Measurements from ENCODE around the gene GPR37.

Gene GPR37

DNA sequence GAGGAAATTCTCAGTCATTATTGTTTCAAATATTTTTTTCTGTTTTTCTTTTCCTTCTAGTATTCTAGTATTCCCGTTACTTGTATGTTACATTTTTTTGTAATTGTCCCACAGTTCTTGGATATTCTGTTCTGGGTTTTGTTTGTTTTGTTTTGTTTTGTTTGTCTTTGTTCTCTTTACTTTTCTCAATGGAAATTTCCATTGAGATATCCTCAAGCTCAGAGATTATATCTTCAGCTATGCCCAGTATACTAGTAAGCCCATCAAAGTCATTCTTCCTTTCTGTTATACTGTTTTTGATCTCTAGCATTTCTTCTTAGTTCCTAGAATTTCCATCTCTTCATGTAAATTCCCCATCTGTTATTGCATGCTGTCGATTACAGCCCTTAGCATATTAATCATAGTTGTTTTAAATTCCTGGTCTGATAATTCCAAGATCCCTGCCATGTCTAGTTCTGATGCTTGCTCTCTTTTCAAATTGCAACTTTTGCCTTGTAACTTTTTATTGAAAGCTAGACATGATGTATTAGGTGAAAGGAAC is 27.8 kb downstream of the GPR37 start:
- no peak overlapping the region for H3K4ac ChIP-seq (ENCODE audit: low read depth, low read length)
- H2BK15ac ChIP-seq (replicated peaks; ENCODE audit: low read depth): peak overlapping the region; percentile 74
- H2BK5ac ChIP-seq (ENCODE audit: low read length): peak overlapping the region; percentile 16
- H4K5ac ChIP-seq (ENCODE audit: low read length): no peak overlapping the region
- no peaks in the 10 kb centered on the region for H3K27me3 ChIP-seq (ENCODE audit: insufficient read depth, low read length, poor library complexity)
- H3K36me3 ChIP-seq (ENCODE audit: control insufficient read depth, insufficient read depth, low read length): no peaks in the 10 kb centered on the region
- H3K56ac ChIP-seq (ENCODE audit: low read length): no peak overlapping the region
- no peak for DNase-seq
- peak overlapping the region; percentile 57 for H3K27ac ChIP-seq (ENCODE audit: low read depth, low read length)
- no peak overlapping the region for H3K4me3 ChIP-seq (ENCODE audit: low read length)
- no CpG with 5 or more reads among the region's 2 CpGs for WGBS (ENCODE audit: extremely low coverage, insufficient coverage, low lambda C conversion rate)
- no peak overlapping the region for H3K4me2 ChIP-seq (ENCODE audit: low read length)
- H4K8ac ChIP-seq (ENCODE audit: low read depth, low read length): no peak overlapping the region
- H3K4me1 ChIP-seq (ENCODE audit: control insufficient read depth, low read depth, low read length): peaks cover 5% of the 10 kb centered on the region
- no peak overlapping the region for H3K23ac ChIP-seq (ENCODE audit: low read length)
- no peak overlapping the region for H2BK120ac ChIP-seq (ENCODE audit: low read depth, low read length)
- no peaks in the 10 kb centered on the region for H3K79me2 ChIP-seq (ENCODE audit: control insufficient read depth, insufficient read depth, low read length)
- H3K79me1 ChIP-seq (ENCODE audit: low read length): no peaks in the 10 kb centered on the region
- H3K18ac ChIP-seq (ENCODE audit: low read length): peak overlapping the region; percentile 87
- H2AK5ac ChIP-seq (ENCODE audit: low read length): no peak overlapping the region
- H3K9ac ChIP-seq (ENCODE audit: low read length): no peak overlapping the region

DNA sequence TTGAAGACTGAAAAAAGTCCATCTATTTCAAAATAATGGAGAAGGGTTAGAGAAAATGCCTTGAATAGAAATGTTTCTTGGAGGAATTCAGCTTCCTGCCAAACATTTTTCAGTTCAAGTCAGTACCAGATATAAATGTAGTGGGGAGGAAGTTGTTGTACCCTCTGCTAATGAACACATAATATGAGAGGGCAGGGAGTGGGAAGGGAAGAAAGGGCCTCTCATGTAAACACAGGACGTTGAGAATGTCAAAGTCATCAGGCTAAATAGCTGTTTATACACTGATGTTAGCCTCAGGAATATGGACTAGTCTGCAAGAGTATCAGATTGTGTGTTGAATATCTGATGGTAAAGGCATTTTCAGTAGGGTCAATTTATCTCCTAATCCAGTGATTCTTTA is 37.0 kb downstream of the GPR37 start:
- H3K27me3 ChIP-seq (ENCODE audit: insufficient read depth, low read length, poor library complexity): no peaks in the 10 kb centered on the region
- no peak overlapping the region for H3K4me3 ChIP-seq (ENCODE audit: low read length)
- no peak overlapping the region for H4K5ac ChIP-seq (ENCODE audit: low read length)
- H2BK15ac ChIP-seq (replicated peaks; ENCODE audit: low read depth): no peak overlapping the region
- H3K56ac ChIP-seq (ENCODE audit: low read length): peak overlapping the region; percentile 22
- H3K79me2 ChIP-seq (ENCODE audit: control insufficient read depth, insufficient read depth, low read length): no peaks in the 10 kb centered on the region
- peaks cover 1% of the 10 kb centered on the region for H3K36me3 ChIP-seq (ENCODE audit: control insufficient read depth, insufficient read depth, low read length)
- DNase-seq: no peak
- no peak overlapping the region for H3K4me2 ChIP-seq (ENCODE audit: low read length)
- H2BK5ac ChIP-seq (ENCODE audit: low read length): peak overlapping the region; percentile 39
- H3K27ac ChIP-seq (ENCODE audit: low read depth, low read length): no peak overlapping the region
- no peak overlapping the region for H3K18ac ChIP-seq (ENCODE audit: low read length)
- H2BK120ac ChIP-seq (ENCODE audit: low read depth, low read length): no peak overlapping the region
- no peak overlapping the region for H4K8ac ChIP-seq (ENCODE audit: low read depth, low read length)
- H3K23ac ChIP-seq (ENCODE audit: low read length): no peak overlapping the region
- H3K79me1 ChIP-seq (ENCODE audit: low read length): no peaks in the 10 kb centered on the region
- WGBS (ENCODE audit: extremely low coverage, insufficient coverage, low lambda C conversion rate): no CpG with 5 or more reads among the region's 1 CpG
- peak overlapping the region; percentile 64 for H2AK5ac ChIP-seq (ENCODE audit: low read length)
- no peaks in the 10 kb centered on the region for H3K4me1 ChIP-seq (ENCODE audit: control insufficient read depth, low read depth, low read length)
- no peak overlapping the region for H3K4ac ChIP-seq (ENCODE audit: low read depth, low read length)
- H3K9ac ChIP-seq (ENCODE audit: low read length): no peak overlapping the region

DNA sequence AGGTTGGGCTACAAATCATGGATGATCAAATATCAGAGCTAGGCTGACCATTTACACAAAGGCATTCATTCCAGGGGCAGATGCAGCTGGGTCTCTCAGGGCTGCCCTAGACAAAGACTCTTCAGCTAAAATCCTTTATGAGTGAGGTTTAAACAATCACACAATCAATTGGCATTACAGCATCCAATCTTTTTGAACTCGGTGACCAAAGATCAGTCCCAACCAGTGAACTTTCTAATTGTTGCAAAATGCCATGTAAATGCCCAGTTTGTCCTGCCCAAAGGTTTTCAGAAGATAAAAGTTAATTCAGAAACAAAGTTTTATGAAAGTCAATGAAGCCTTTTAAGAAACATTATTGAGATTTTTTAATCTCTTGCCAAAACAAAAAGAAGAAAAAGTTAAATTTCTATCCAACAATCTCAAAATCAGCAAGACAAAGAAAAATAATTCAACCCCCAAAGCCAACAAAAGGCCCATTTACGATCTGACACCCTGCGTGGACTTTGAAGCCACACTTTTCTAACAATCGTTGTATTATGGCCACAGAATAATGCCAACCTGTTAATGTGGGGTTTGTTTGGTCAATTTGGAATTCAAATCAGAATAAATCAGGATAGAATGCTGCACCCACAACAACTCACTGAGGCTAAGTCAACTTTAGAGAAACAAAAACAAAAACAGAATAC is 40.9 kb downstream of the GPR37 start:
- Histone ChIP-seq H2BK5ac (ENCODE audit: low read length) (no peak overlapping the region), H3K27me3 (ENCODE audit: insufficient read depth, low read length, poor library complexity) (no peaks in the 10 kb centered on the region), H3K4ac (ENCODE audit: low read depth, low read length) (no peak overlapping the region), H3K56ac (ENCODE audit: low read length) (no peak overlapping the region), H3K79me2 (ENCODE audit: control insufficient read depth, insufficient read depth, low read length) (no peaks in the 10 kb centered on the region), H2BK120ac (ENCODE audit: low read depth, low read length) (no peak overlapping the region), H3K79me1 (ENCODE audit: low read length) (no peaks in the 10 kb centered on the region), H3K4me1 (ENCODE audit: control insufficient read depth, low read depth, low read length) (no peaks in the 10 kb centered on the region), H4K5ac (ENCODE audit: low read length) (no peak overlapping the region), H4K8ac (ENCODE audit: low read depth, low read length) (no peak overlapping the region), H3K23ac (ENCODE audit: low read length) (no peak overlapping the region), H3K4me3 (ENCODE audit: low read length) (no peak overlapping the region), H2BK15ac (replicated peaks; ENCODE audit: low read depth) (no peak overlapping the region), H3K27ac (ENCODE audit: low read depth, low read length) (no peak overlapping the region), H3K9ac (ENCODE audit: low read length) (no peak overlapping the region), H3K36me3 (ENCODE audit: control insufficient read depth, insufficient read depth, low read length) (peaks cover 1% of the 10 kb centered on the region), H3K4me2 (ENCODE audit: low read length) (no peak overlapping the region), H3K18ac (ENCODE audit: low read length) (peak overlapping the region; percentile 22), H2AK5ac (ENCODE audit: low read length) (no peak overlapping the region)
- DNase-seq: no peak
- WGBS (ENCODE audit: extremely low coverage, insufficient coverage, low lambda C conversion rate): no CpG with 5 or more reads among the region's 4 CpGs

DNA sequence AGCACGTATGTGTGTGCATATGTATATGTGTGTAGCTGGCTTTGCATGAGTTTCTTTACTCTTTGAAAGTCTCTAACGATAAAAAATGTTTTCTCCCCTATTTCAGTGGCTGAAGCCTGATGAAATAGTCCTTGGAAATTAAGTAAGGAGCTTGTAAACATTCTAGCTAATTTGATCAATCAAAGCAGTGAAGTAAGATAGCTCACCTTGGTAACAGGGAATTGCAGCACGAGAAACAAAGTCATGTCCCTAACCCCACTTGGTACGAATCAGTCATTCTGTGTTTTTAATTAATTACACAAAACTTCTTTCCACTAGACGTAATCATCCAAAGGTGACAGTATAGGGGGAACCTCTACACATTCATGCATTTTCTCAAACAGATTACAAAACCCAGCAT is 41.5 kb downstream of the GPR37 start:
- H3K4me2 ChIP-seq (ENCODE audit: low read length): no peak overlapping the region
- WGBS (ENCODE audit: extremely low coverage, insufficient coverage, low lambda C conversion rate): no CpG with 5 or more reads among the region's 5 CpGs
- no peak overlapping the region for H2AK5ac ChIP-seq (ENCODE audit: low read length)
- no peak overlapping the region for H2BK120ac ChIP-seq (ENCODE audit: low read depth, low read length)
- no peak overlapping the region for H3K4me3 ChIP-seq (ENCODE audit: low read length)
- H3K23ac ChIP-seq (ENCODE audit: low read length): no peak overlapping the region
- no peaks in the 10 kb centered on the region for H3K79me2 ChIP-seq (ENCODE audit: control insufficient read depth, insufficient read depth, low read length)
- H3K56ac ChIP-seq (ENCODE audit: low read length): no peak overlapping the region
- no peak overlapping the region for H3K4ac ChIP-seq (ENCODE audit: low read depth, low read length)
- H3K79me1 ChIP-seq (ENCODE audit: low read length): no peaks in the 10 kb centered on the region
- no peak overlapping the region for H3K18ac ChIP-seq (ENCODE audit: low read length)
- H4K8ac ChIP-seq (ENCODE audit: low read depth, low read length): no peak overlapping the region
- H2BK5ac ChIP-seq (ENCODE audit: low read length): no peak overlapping the region
- H3K27ac ChIP-seq (ENCODE audit: low read depth, low read length): no peak overlapping the region
- no peaks in the 10 kb centered on the region for H3K4me1 ChIP-seq (ENCODE audit: control insufficient read depth, low read depth, low read length)
- H2BK15ac ChIP-seq (replicated peaks; ENCODE audit: low read depth): peak overlapping the region; percentile 45
- peaks cover 1% of the 10 kb centered on the region for H3K36me3 ChIP-seq (ENCODE audit: control insufficient read depth, insufficient read depth, low read length)
- no peaks in the 10 kb centered on the region for H3K27me3 ChIP-seq (ENCODE audit: insufficient read depth, low read length, poor library complexity)
- no peak overlapping the region for H3K9ac ChIP-seq (ENCODE audit: low read length)
- DNase-seq: no peak
- H4K5ac ChIP-seq (ENCODE audit: low read length): no peak overlapping the region

DNA sequence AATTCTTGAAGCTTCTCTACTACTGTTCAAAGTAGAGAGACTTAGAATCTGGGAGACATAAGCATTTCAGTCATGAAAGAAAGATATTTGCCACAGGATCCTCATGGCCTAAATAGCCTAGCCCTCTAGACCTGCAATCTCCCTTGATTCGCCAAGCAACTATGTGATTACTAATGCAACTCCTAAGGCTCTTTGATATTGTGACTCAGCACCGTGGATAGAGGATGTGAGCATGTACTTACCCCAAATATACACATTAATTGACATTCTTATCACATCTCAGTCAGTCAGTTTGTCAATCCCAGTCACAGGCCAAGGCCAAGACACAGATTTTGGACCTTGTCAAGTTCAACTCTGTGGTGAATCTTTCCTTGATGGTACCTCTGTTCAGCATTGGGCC is 42.6 kb downstream of the GPR37 start:
- no CpG with 5 or more reads among the region's 2 CpGs for WGBS (ENCODE audit: extremely low coverage, insufficient coverage, low lambda C conversion rate)
- Histone ChIP-seq H2BK120ac (ENCODE audit: low read depth, low read length) (no peak overlapping the region), H3K79me1 (ENCODE audit: low read length) (no peaks in the 10 kb centered on the region), H4K8ac (ENCODE audit: low read depth, low read length) (no peak overlapping the region), H3K27me3 (ENCODE audit: insufficient read depth, low read length, poor library complexity) (no peaks in the 10 kb centered on the region), H3K4ac (ENCODE audit: low read depth, low read length) (peak overlapping the region; percentile 16), H3K18ac (ENCODE audit: low read length) (peak overlapping the region; percentile 84), H2BK5ac (ENCODE audit: low read length) (no peak overlapping the region), H3K4me2 (ENCODE audit: low read length) (no peak overlapping the region), H4K5ac (ENCODE audit: low read length) (no peak overlapping the region), H3K9ac (ENCODE audit: low read length) (no peak overlapping the region), H2AK5ac (ENCODE audit: low read length) (no peak overlapping the region), H3K4me3 (ENCODE audit: low read length) (no peak overlapping the region), H3K27ac (ENCODE audit: low read depth, low read length) (no peak overlapping the region), H3K79me2 (ENCODE audit: control insufficient read depth, insufficient read depth, low read length) (no peaks in the 10 kb centered on the region), H3K56ac (ENCODE audit: low read length) (no peak overlapping the region), H3K36me3 (ENCODE audit: control insufficient read depth, insufficient read depth, low read length) (no peaks in the 10 kb centered on the region), H3K4me1 (ENCODE audit: control insufficient read depth, low read depth, low read length) (no peaks in the 10 kb centered on the region), H3K23ac (ENCODE audit: low read length) (no peak overlapping the region), H2BK15ac (replicated peaks; ENCODE audit: low read depth) (no peak overlapping the region)
- DNase-seq: peak; percentile 85

DNA sequence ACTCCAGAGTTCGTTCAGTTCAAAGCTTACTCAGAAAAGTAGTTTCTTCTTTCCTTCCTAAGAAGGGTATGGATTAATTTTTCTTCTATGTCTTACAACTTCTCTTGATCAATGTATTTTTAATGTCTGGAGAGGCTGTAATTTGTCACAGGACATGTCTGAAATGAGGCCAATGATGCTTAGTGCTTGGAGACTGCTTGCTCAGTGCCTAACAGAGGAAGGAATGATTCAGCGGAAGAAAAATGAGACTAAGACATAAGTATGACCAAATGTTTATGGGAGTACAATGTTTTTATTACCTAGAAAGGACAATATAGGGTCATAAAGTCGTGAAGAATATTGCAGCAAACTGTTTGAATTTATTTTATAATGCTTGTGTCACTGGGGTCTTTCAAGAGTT is 43.3 kb downstream of the GPR37 start:
- H3K79me2 ChIP-seq (ENCODE audit: control insufficient read depth, insufficient read depth, low read length): no peaks in the 10 kb centered on the region
- no peak overlapping the region for H2BK120ac ChIP-seq (ENCODE audit: low read depth, low read length)
- no peak overlapping the region for H2AK5ac ChIP-seq (ENCODE audit: low read length)
- DNase-seq: no peak
- no peak overlapping the region for H4K5ac ChIP-seq (ENCODE audit: low read length)
- H2BK5ac ChIP-seq (ENCODE audit: low read length): no peak overlapping the region
- no peak overlapping the region for H3K4ac ChIP-seq (ENCODE audit: low read depth, low read length)
- no peak overlapping the region for H3K18ac ChIP-seq (ENCODE audit: low read length)
- WGBS (ENCODE audit: extremely low coverage, insufficient coverage, low lambda C conversion rate): no CpG with 5 or more reads among the region's 3 CpGs
- H4K8ac ChIP-seq (ENCODE audit: low read depth, low read length): no peak overlapping the region
- H3K4me1 ChIP-seq (ENCODE audit: control insufficient read depth, low read depth, low read length): no peaks in the 10 kb centered on the region
- no peak overlapping the region for H3K4me3 ChIP-seq (ENCODE audit: low read length)
- no peak overlapping the region for H3K9ac ChIP-seq (ENCODE audit: low read length)
- H3K27me3 ChIP-seq (ENCODE audit: insufficient read depth, low read length, poor library complexity): no peaks in the 10 kb centered on the region
- no peak overlapping the region for H3K23ac ChIP-seq (ENCODE audit: low read length)
- H2BK15ac ChIP-seq (replicated peaks; ENCODE audit: low read depth): no peak overlapping the region
- no peak overlapping the region for H3K56ac ChIP-seq (ENCODE audit: low read length)
- no peak overlapping the region for H3K4me2 ChIP-seq (ENCODE audit: low read length)
- H3K27ac ChIP-seq (ENCODE audit: low read depth, low read length): no peak overlapping the region
- no peaks in the 10 kb centered on the region for H3K79me1 ChIP-seq (ENCODE audit: low read length)
- H3K36me3 ChIP-seq (ENCODE audit: control insufficient read depth, insufficient read depth, low read length): no peaks in the 10 kb centered on the region
